Keratinocyte (primary cell): ENCODE measurements around the gene DCXR. TPM values are rescaled to one million over a fixed set of nuclear protein-coding genes. Genes with fewer than 3 reads are reported as not detected.

Experiments used
- DNase-seq: peaks from one replicate; pipeline ENCODE4 v3.0.0-alpha.2; 2011; ENCODE audit warnings: low read depth, missing footprints, low spot score
- FAIRE-seq: peaks from 2 replicates; lab custom pipeline; 2011; peaks lifted over from hg19 to GRCh38; lab: Jason Lieb, UNC
- H2AFZ ChIP-seq: 2 replicates; pipeline ENCODE4 v1.6.0; 2012; ENCODE audit warnings: low read length, control low read depth, inconsistent platforms; ENCODE audit not compliant: control insufficient read depth
- H3K27ac ChIP-seq: 2 replicates; pipeline ENCODE4 v1.5.1; 2011; ENCODE audit warnings: low read length; ENCODE audit not compliant: control insufficient read depth, insufficient read depth
- H3K27me3 ChIP-seq: 3 replicates; pipeline ENCODE4 v1.6.0; 2011; ENCODE audit warnings: low read length; ENCODE audit not compliant: control insufficient read depth, insufficient read depth; ENCODE audit errors: extremely low read depth
- H3K36me3 ChIP-seq, 2 experiments: 2 replicates in 1 of 2; 3 replicates in 1 of 2; pipeline ENCODE4 v1.5.1; 2011; ENCODE audit warnings: low read length in 2 of 2, mild to moderate bottlenecking in 1 of 2; ENCODE audit not compliant: control insufficient read depth in 2 of 2, insufficient read depth in 2 of 2; ENCODE audit errors: extremely low read depth in 1 of 2
- H3K4me1 ChIP-seq: 3 replicates; pipeline ENCODE4 v1.5.1; 2011; ENCODE audit warnings: low read length; ENCODE audit not compliant: control insufficient read depth, insufficient read depth; ENCODE audit errors: extremely low read depth
- H3K4me2 ChIP-seq: 3 replicates; pipeline ENCODE4 v1.6.0; 2011; ENCODE audit warnings: low read depth, low read length; ENCODE audit not compliant: control insufficient read depth, insufficient read depth; ENCODE audit errors: extremely low read depth
- H3K4me3 ChIP-seq, 3 experiments: fragments of 200-600 bp in 1 of 3; sonication (generic) in 1 of 3; 2 replicates in 2 of 3; 3 replicates in 1 of 3; pipeline ENCODE4 v1.5.1; 2011 to 2016; ENCODE audit warnings: low read length in 3 of 3, mild to moderate bottlenecking in 3 of 3, control low read depth in 2 of 3, inconsistent platforms in 1 of 3, low read depth in 1 of 3, mixed read lengths in 1 of 3, mixed run types in 1 of 3, moderate library complexity in 1 of 3; ENCODE audit not compliant: control insufficient read depth in 2 of 3, insufficient read depth in 2 of 3; ENCODE audit errors: extremely low read depth in 1 of 3
- H3K79me2 ChIP-seq: 2 replicates; pipeline ENCODE4 v1.6.0; 2012; ENCODE audit warnings: low read length; ENCODE audit not compliant: control insufficient read depth, insufficient read depth
- H3K9ac ChIP-seq: 3 replicates; pipeline ENCODE4 v1.6.0; 2011; ENCODE audit warnings: low read length; ENCODE audit not compliant: control insufficient read depth, insufficient read depth; ENCODE audit errors: extremely low read depth
- H3K9me1 ChIP-seq: 3 replicates; pipeline ENCODE4 v1.6.0; 2011; ENCODE audit warnings: low read length; ENCODE audit not compliant: control insufficient read depth, insufficient read depth; ENCODE audit errors: extremely low read depth
- H3K9me3 ChIP-seq: 2 replicates; pipeline ENCODE4 v1.5.1; 2012; ENCODE audit warnings: low read depth, low read length; ENCODE audit not compliant: control insufficient read depth
- H4K20me1 ChIP-seq: 3 replicates; pipeline ENCODE4 v1.6.0; 2011; ENCODE audit warnings: low read length; ENCODE audit not compliant: control insufficient read depth, insufficient read depth; ENCODE audit errors: extremely low read depth
- EZH2 ChIP-seq: IDR thresholded peaks from one replicate; pipeline ENCODE4 v1.6.1; 2012; ENCODE audit warnings: inconsistent platforms, mild to moderate bottlenecking, low read length, moderate library complexity
- dilution Hi-C: fragments of 300-500 bp; cut with MboI; formaldehyde crosslinking; loops from one replicate; pipeline ENCODE4 v1.7.0; 2020; ENCODE audit warnings: low sequenced_read_pairs; ENCODE audit not compliant: extremely low pct_ligation_motif_present
- polyA plus RNA-seq, 5 experiments: library from polyadenylated mRNA; depleted of rRNA in 3 of 5; stranded (reverse) in 3 of 5; stranded (forward) in 1 of 5; unstranded in 1 of 5; fragments of >200 nt; gene quantifications; 1 replicate in 1 of 5; 2 replicates in 3 of 5; 3 replicates in 1 of 5; pipeline versions ENCODE4 v1.2.1 to v1.2.3, GENCODE V29; 2011 to 2012; ENCODE audit warnings: missing spikeins in 2 of 5, low read depth in 1 of 5, low replicate concordance in 1 of 5
- TF ChIP-seq, protein P1 (sequence below), 3 experiments: IDR thresholded peaks in 1 of 3; conservative IDR thresholded peaks in 1 of 3; optimal IDR thresholded peaks in 1 of 3; 2 replicates in 2 of 3; 3 replicates in 1 of 3; pipeline versions ENCODE3 to v1.5.1; 2011; ENCODE audit warnings: low read length in 3 of 3, mild to moderate bottlenecking in 3 of 3, moderate library complexity in 2 of 3, control low read depth in 1 of 3, inconsistent platforms in 1 of 3; ENCODE audit not compliant: insufficient read depth in 2 of 3; ENCODE audit errors: extremely low read depth in 1 of 3

Gene DCXR
- polyA plus RNA-seq, 1 donor (not counting 4 experiments of a cell fraction or from before 2014, with no cell fraction given) = 45.4 TPM

- dilution Hi-C loops = no loop called here
- Histone ChIP-seq H3K4me1 (peaks cover 18% of the 10 kb centered on the region), H3K27me3 (no peaks in the 10 kb centered on the region), H3K4me2 (no peak overlapping the region), H3K27ac (no peak overlapping the region), H3K9me3 (no peaks in the 10 kb centered on the region), H3K36me3 (peaks cover 0 to 3% of the 10 kb centered on the region in 2 experiments), H3K4me3 (no peak overlapping the region), H3K9ac (no peak overlapping the region), H2AFZ (no peak overlapping the region), H3K9me1 (no peaks in the 10 kb centered on the region), H3K79me2 (no peaks in the 10 kb centered on the region), H4K20me1 (peaks cover 3% of the 10 kb centered on the region)
- no peak for TF ChIP-seq EZH2
- TF ChIP-seq, protein P1, sequence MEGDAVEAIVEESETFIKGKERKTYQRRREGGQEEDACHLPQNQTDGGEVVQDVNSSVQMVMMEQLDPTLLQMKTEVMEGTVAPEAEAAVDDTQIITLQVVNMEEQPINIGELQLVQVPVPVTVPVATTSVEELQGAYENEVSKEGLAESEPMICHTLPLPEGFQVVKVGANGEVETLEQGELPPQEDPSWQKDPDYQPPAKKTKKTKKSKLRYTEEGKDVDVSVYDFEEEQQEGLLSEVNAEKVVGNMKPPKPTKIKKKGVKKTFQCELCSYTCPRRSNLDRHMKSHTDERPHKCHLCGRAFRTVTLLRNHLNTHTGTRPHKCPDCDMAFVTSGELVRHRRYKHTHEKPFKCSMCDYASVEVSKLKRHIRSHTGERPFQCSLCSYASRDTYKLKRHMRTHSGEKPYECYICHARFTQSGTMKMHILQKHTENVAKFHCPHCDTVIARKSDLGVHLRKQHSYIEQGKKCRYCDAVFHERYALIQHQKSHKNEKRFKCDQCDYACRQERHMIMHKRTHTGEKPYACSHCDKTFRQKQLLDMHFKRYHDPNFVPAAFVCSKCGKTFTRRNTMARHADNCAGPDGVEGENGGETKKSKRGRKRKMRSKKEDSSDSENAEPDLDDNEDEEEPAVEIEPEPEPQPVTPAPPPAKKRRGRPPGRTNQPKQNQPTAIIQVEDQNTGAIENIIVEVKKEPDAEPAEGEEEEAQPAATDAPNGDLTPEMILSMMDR (optimal IDR thresholded peaks at IDR 0.05 in 1 of 3, IDR thresholded peaks at IDR 0.05 in 1 of 3, conservative IDR thresholded peaks at IDR 0.05 in 1 of 3; ENCODE audit: extremely low read depth in 1 of 3, insufficient read depth in 2 of 3, low read length in 3 of 3) = no peak
- FAIRE-seq (no peak), DNase-seq (no peak)
Measured at GRCh38 chr17:82029391-82029790, 8.1 kb downstream of the DCXR start.

DNA sequence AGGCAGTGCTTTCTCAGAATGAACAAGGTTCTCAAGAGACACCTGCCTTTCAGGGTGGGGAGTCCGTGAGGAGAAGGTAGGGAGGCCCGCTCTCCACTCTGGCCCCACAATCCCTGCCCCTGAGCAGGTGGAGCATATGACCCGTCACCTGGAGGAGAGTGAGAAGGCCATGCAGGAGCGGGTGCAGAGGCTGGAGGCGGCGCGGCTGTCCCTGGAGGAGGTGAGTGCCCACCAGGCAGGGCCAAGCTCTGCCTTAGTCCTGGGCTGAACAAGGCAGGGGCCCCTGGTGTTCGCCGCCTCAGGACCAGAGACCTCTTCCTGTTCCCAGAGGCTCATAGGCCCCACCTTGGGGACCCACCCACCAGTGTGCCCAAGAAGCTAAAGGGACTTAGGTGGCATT lies 8.5 kb downstream of the DCXR start:
- H3K9me3 ChIP-seq = no peaks in the 10 kb centered on the region
- no peak overlapping the region for H3K27ac ChIP-seq
- no peak for DNase-seq
- H3K27me3 ChIP-seq = no peaks in the 10 kb centered on the region
- H4K20me1 ChIP-seq = peaks cover 3% of the 10 kb centered on the region
- TF ChIP-seq, protein P1 (optimal IDR thresholded peaks at IDR 0.05 in 1 of 3, IDR thresholded peaks at IDR 0.05 in 1 of 3, conservative IDR thresholded peaks at IDR 0.05 in 1 of 3; ENCODE audit: extremely low read depth in 1 of 3, insufficient read depth in 2 of 3, low read length in 3 of 3) = no peak
- no peak for TF ChIP-seq EZH2
- H3K36me3 ChIP-seq = peaks cover 0 to 3% of the 10 kb centered on the region in 2 experiments
- no peak overlapping the region for H3K4me2 ChIP-seq
- H3K9me1 ChIP-seq = no peaks in the 10 kb centered on the region
- FAIRE-seq = no peak
- H3K4me3 ChIP-seq = no peak overlapping the region
- H3K9ac ChIP-seq = no peak overlapping the region
- no peaks in the 10 kb centered on the region for H3K79me2 ChIP-seq
- H3K4me1 ChIP-seq = peaks cover 22% of the 10 kb centered on the region
- no peak overlapping the region for H2AFZ ChIP-seq
- dilution Hi-C loops = no loop called here
